Common myeloid progenitor, CD34-positive (primary cell): ENCODE data around the gene SQSTM1.
"Not testable (repeated sequence)": the region's sequence is repeated elsewhere in the genome, so short reads cannot be mapped to it uniquely, and the experiment has no call there.

ENCODE experiments used
- CTCF ChIA-PET: fragments of 350-600 bp; sonication (Branson Sonifier 250); formaldehyde crosslinking; loops from one replicate; lab custom pipeline; 2021; ENCODE audit warnings: antibody characterized with exemption; lab: Charles Lee
- POLR2A ChIA-PET: fragments of 350-600 bp; sonication (Branson Sonifier 250); formaldehyde crosslinking; loops from one replicate; lab custom pipeline; 2021; ENCODE audit warnings: antibody characterized with exemption; lab: Charles Lee
- DNase-seq, 3 donors: peaks; one replicate each; pipeline versions ENCODE4 v3.0.0 to v3.0.0-alpha.2; 2013
- H3K27ac ChIP-seq, 2 experiments: 1 replicate in 1 of 2; 2 replicates in 1 of 2; pipeline ENCODE4 v1.7.0; 2013; ENCODE audit warnings: inconsistent platforms in 2 of 2, low read length in 2 of 2, mild to moderate bottlenecking in 2 of 2, low read depth in 1 of 2, moderate library complexity in 1 of 2; ENCODE audit not compliant: severe bottlenecking in 2 of 2, insufficient read depth in 1 of 2, poor library complexity in 1 of 2
- H3K27me3 ChIP-seq, 5 experiments: replicated peaks in 2 of 5; 1 replicate in 3 of 5; 2 replicates in 2 of 5; pipeline versions ENCODE4 v1.6.1 to v1.7.0; 2013; ENCODE audit warnings: low read length in 4 of 5, mild to moderate bottlenecking in 2 of 5, moderate library complexity in 2 of 5, inconsistent platforms in 1 of 5; ENCODE audit not compliant: insufficient read depth in 5 of 5, control insufficient read depth in 4 of 5
- H3K36me3 ChIP-seq, 4 experiments: 1 replicate in 2 of 4; 2 replicates in 2 of 4; pipeline versions ENCODE4 v1.6.1 to v1.7.0; 2013; ENCODE audit warnings: low read length in 3 of 4, control low read depth in 1 of 4, mild to moderate bottlenecking in 1 of 4; ENCODE audit not compliant: control insufficient read depth in 4 of 4, insufficient read depth in 4 of 4
- H3K4me1 ChIP-seq, 4 experiments: 1 replicate in 3 of 4; 2 replicates in 1 of 4; pipeline versions ENCODE4 v1.6.1 to v1.7.1; 2013; ENCODE audit warnings: low read length in 3 of 4, mild to moderate bottlenecking in 3 of 4, control low read depth in 1 of 4, inconsistent platforms in 1 of 4, moderate library complexity in 1 of 4; ENCODE audit not compliant: control insufficient read depth in 4 of 4, insufficient read depth in 4 of 4; ENCODE audit errors: control extremely low read depth in 1 of 4
- H3K4me3 ChIP-seq, 7 experiments: 1 replicate in 4 of 7; 2 replicates in 3 of 7; pipeline versions ENCODE4 v1.5.1 to v1.7.0; 2013; ENCODE audit warnings: mild to moderate bottlenecking in 7 of 7, low read length in 6 of 7, moderate library complexity in 6 of 7, inconsistent platforms in 2 of 7, low read depth in 2 of 7, control low read depth in 1 of 7; ENCODE audit not compliant: insufficient read depth in 4 of 7, control insufficient read depth in 1 of 7; ENCODE audit errors: extremely low read depth in 1 of 7
- H3K9me3 ChIP-seq, 5 experiments: 1 replicate in 4 of 5; 2 replicates in 1 of 5; pipeline versions ENCODE4 v1.6.1 to v1.7.1; 2013; ENCODE audit warnings: low read length in 4 of 5, mild to moderate bottlenecking in 2 of 5, inconsistent platforms in 1 of 5, low read depth in 1 of 5, moderate library complexity in 1 of 5; ENCODE audit not compliant: control insufficient read depth in 4 of 5, insufficient read depth in 2 of 5; ENCODE audit errors: control extremely low read depth in 1 of 5
- WGBS: methylation state at CpG from one replicate; pipeline ENCODE4 v1.1.5; 2013; ENCODE audit not compliant: insufficient coverage; 5-methylcytosine and 5-hydroxymethylcytosine counted together

Gene SQSTM1

GRCh38 chr5:179833709-179834070, 13.0 kb downstream of the SQSTM1 start:
- H3K27me3 ChIP-seq, result no peaks in the 10 kb centered on the region
- no peaks in the 10 kb centered on the region for H3K9me3 ChIP-seq
- peaks cover 0 to 2% (median 0%) of the 10 kb centered on the region in 4 experiments for H3K4me1 ChIP-seq
- ChIA-PET POLR2A (interaction anchor here (0.9 kb wide), 1 partner anchor 25 kb away, joined by 3 read pairs; the partner anchor contains the start of gene MRNIP), CTCF (interaction anchor here (0.5 to 14.0 kb wide), 5 partner anchors 12 to 39 kb away, joined by 3 to 124 read pairs (median 3); no protein-coding TSS in a partner anchor)
- no peak overlapping the region for H3K27ac ChIP-seq
- DNase-seq, result no peak
- WGBS, result 100% methylated on average over 2 of the region's 3 CpGs
- no peak overlapping the region for H3K4me3 ChIP-seq
- peaks cover 19 to 88% (median 66%) of the 10 kb centered on the region in 4 experiments for H3K36me3 ChIP-seq

DNA sequence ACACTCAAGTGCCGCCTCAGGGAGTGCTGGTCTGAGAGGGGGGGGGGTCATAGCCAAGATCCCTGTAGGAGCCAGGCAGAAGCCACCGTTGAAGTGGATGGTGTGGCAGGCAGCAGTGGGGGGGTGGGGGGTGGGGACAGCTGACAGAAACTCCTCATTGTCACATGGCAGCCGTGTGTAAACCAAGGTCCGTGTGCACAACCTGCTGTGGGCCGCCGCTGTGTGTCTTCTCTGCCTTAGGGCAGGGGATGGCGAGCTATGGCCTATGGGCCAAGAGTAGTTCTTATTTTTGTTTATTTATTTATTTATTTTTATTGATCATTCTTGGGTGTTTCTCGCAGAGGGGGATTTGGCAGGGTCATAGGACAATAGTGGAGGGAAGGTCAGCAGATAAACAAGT, 13.4 kb downstream of the SQSTM1 start:
- Histone ChIP-seq H3K27ac (no peak overlapping the region), H3K4me3 (no peak overlapping the region), H3K36me3 (peaks cover 15 to 85% (median 62%) of the 10 kb centered on the region in 4 experiments), H3K4me1 (peaks cover 0 to 2% (median 0%) of the 10 kb centered on the region in 4 experiments), H3K9me3 (no peaks in the 10 kb centered on the region), H3K27me3 (no peaks in the 10 kb centered on the region)
- DNase-seq, result no peak
- WGBS, result 100% methylated on average over 1 of the region's 8 CpGs
- CTCF ChIA-PET, result interaction anchor here (0.8 to 14.0 kb wide), 4 partner anchors 12 to 40 kb away, joined by 3 to 124 read pairs (median 4); no protein-coding TSS in a partner anchor
- POLR2A ChIA-PET, result interaction anchor here (0.9 kb wide), 1 partner anchor 25 kb away, joined by 3 read pairs; the partner anchor contains the start of gene MRNIP

DNA sequence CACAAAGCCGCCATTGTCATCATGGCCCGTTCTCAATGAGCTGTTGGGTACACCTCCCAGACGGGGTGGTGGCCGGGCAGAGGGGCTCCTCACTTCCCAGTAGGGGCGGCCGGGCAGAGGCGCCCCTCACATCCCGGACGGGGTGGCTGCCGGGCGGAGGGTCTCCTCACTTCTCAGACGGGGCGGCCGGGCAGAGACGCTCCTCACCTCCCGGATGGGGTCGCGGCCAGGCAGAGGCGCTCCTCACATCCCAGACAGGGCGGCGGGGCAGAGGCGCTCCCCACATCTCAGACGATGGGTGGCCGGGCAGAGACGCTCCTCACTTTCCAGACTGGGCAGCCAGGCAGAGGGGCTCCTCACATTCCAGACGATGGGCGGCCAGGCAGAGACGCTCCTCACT, 14.2 kb downstream of the SQSTM1 start:
- CTCF ChIA-PET, result interaction anchor here (1.0 to 14.0 kb wide), 2 partner anchors 33 to 37 kb away, joined by 4 to 124 read pairs; no protein-coding TSS in a partner anchor
- H3K9me3 ChIP-seq, H3K4me3 ChIP-seq, DNase-seq, H3K27me3 ChIP-seq, H3K4me1 ChIP-seq, H3K27ac ChIP-seq, POLR2A ChIA-PET: not testable (repeated sequence)
- peaks cover 19 to 84% (median 59%) of the 10 kb centered on the region in 4 experiments for H3K36me3 ChIP-seq
- WGBS, result 100% methylated on average over 5 of the region's 28 CpGs

DNA sequence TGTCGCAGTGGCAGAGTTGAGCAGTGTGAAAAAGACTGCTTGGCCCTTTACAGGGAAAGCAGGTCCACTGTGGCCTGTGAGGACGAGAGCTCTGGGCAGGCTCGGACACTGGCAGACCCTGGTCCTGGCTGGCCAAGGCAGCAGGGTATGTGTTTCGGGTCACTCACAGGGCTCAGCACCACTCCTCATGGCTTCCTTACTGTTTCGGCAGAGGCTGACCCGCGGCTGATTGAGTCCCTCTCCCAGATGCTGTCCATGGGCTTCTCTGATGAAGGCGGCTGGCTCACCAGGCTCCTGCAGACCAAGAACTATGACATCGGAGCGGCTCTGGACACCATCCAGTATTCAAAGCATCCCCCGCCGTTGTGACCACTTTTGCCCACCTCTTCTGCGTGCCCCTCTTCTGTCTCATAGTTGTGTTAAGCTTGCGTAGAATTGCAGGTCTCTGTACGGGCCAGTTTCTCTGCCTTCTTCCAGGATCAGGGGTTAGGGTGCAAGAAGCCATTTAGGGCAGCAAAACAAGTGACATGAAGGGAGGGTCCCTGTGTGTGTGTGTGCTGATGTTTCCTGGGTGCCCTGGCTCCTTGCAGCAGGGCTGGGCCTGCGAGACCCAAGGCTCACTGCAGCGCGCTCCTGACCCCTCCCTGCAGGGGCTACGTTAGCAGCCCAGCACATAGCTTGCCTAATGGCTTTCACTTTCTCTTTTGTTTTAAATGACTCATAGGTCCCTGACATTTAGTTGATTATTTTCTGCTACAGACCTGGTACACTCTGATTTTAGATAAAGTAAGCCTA, 15.7 kb downstream of the SQSTM1 start:
- ChIA-PET CTCF (interaction anchor here (1.0 to 1.6 kb wide), 4 partner anchors 11 to 82 kb away, joined by 3 to 6 read pairs (median 4); no protein-coding TSS in a partner anchor), POLR2A (interaction anchor here (0.5 to 2.4 kb wide), 7 partner anchors 9 to 104 kb away, joined by 3 to 10 read pairs (median 4); no protein-coding TSS in a partner anchor)
- no peak overlapping the region for H3K4me3 ChIP-seq
- no peaks in the 10 kb centered on the region for H3K27me3 ChIP-seq
- H3K36me3 ChIP-seq, result peaks cover 22 to 83% (median 57%) of the 10 kb centered on the region in 4 experiments
- no peaks in the 10 kb centered on the region for H3K9me3 ChIP-seq
- 93% methylated on average over 19 of the region's 19 CpGs for WGBS
- H3K27ac ChIP-seq, result peak overlapping the region in 1 of 2 experiments; percentile 40
- H3K4me1 ChIP-seq, result peaks cover 0 to 2% (median 0%) of the 10 kb centered on the region in 4 experiments
- peak; percentile 55 to 83 (median 77) for DNase-seq

- ChIA-PET CTCF (interaction anchor here (1.0 to 1.6 kb wide), 6 partner anchors 10 to 83 kb away, joined by 3 to 5 read pairs (median 4); no protein-coding TSS in a partner anchor), POLR2A (interaction anchor here (0.5 to 2.4 kb wide), 9 partner anchors 8 to 94 kb away, joined by 3 to 10 read pairs (median 3); partner anchors contain the start of gene SQSTM1)
- peaks cover 21 to 80% (median 56%) of the 10 kb centered on the region in 4 experiments for H3K36me3 ChIP-seq
- H3K4me3 ChIP-seq, result no peak overlapping the region
- H3K4me1 ChIP-seq, result peaks cover 0 to 2% (median 0%) of the 10 kb centered on the region in 4 experiments
- no peaks in the 10 kb centered on the region for H3K27me3 ChIP-seq
- peak overlapping the region in 1 of 2 experiments; percentile 36 for H3K27ac ChIP-seq
- no peaks in the 10 kb centered on the region for H3K9me3 ChIP-seq
- no peak for DNase-seq
- WGBS, result 95% methylated on average over 13 of the region's 15 CpGs
Measured at GRCh38 chr5:179837076-179838011, 16.6 kb downstream of the SQSTM1 start.
